HG02840 (cell line): Measurements from ENCODE around the gene MYO1F.
"Not testable (repeated sequence)": the region's sequence is repeated elsewhere in the genome, so short reads cannot be mapped to it uniquely, and the experiment has no call there.

Experiments
- ATAC-seq: cut with Tn5 transposase; IDR thresholded peaks from one replicate; pipeline ENCODE4 v1.9.1; 2021; ENCODE audit warnings: mild to moderate bottlenecking, moderate library complexity, moderate number of reproducible peaks; ENCODE audit not compliant: unreplicated experiment, low FRiP score

MYO1F gene

DNA sequence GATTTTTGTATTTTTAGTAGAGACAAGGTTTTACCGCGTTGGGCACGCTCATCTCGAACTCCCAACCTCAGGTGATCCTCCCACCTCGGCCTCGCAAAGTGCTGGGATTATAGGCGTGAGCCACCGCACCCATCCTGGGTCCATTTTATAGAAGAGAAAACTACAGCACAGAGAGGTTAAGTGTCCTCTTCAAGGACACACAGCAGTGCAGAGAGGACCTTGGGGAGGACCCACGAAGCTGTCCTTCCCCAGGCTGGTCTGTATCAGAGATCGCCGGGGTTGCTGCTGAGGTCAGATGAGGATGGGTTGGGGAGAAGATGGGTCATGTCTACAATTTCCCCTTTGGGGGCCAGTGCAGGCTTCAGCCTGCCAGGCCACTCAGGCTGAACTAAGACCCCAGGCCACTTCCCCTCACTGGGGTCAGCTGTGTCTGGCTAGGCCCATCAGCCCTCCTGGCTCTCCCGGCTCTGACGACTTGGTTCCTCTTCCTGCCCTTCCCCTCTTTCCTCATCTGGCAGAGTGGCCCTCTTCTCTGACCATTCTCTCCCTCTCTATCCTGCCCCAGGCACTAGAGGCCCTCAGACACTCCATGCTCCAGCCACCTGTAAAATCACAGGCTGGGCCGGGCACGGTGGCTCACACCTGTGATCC is 9.6 kb downstream of the MYO1F start:
- ATAC-seq: no peak

- no peak for ATAC-seq
These were observed 10.4 kb downstream of the MYO1F start for GRCh38 chr19:8566855-8567254.

DNA sequence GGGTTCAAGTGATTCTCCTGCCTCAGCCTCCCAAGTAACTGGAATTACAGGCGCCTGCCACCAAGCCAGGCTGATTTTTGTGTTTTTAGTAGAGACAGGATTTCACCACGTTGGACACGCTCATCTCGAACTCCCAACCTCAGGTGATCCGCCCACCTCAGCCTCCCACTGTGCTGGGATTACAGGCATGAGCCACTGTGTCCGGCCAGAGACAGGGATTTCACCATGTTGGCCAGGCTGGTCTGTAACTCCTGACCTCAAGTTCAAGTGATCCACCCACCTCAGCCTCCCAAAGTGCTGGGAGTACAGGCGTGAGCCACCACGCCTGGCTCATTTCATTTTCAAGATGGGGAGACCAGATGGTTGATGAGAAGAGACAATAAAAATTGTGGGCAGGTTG is 12.4 kb downstream of the MYO1F start:
- ATAC-seq: not testable (repeated sequence)

DNA sequence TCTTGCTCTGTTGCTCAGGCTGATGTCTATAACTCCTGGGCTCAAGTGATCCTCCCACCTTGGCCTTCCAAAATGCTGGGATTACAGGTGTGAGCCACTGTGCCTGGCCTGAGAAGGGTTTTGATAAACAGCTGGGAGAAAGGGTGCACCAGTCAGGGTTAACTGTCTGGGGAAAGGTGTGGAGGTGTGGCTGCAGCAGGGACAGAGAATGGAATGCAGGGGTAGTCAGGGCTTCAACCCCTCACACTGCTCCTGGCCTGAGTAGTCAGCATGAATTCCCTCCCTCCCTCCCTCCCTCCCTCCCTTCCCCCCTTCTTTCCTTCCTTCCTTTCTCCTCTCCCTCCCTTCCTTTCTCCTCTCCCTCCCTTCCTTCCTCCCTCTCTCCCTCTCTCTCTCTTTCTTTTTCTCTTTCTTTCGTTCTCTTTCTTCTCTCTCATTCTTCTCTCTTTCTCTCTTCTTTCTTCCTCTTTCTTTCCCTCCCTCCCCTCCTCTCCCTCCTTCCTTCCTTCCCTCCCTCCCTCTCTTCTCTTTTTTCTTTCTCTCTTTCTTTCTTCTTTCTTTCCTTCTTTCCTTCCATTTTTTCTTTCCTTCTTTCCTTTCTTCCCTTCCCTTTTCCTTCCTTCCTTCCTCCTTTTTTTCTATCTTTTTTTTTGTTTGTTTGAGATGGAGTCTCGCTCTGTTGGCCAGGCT is 16.0 kb downstream of the MYO1F start:
- ATAC-seq: no peak

- no peak for ATAC-seq
These were observed 18.9 kb downstream of the MYO1F start for GRCh38 chr19:8558325-8558724.

DNA sequence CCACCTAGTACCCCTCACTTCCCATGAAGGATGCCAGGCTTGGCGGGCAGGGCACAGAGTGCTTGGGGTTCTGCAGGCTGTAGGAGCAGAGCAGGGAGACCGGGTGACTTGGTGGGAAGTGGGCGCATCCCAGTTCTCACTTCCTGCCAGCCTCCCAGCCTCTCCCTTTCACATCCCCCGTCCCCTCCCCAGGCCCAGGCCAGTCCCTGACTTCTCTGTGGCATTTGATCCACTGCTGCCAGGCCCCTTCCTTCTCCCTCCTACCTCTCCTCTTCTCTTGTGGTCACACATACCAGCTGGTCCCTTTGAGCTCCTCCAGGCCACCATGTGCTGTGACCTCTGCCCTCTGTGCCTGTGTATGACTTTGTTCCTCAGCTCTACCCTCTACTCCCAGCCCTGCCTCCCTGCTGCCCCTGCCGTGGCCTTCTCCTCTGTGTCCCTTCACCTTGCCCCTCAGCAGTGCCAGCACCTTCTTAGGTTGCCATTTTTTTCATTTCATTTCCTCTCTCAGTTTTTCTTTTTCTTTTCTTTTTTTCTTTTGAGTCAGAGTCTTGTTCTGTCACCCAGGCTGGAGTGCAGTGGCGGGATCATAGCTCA is 19.5 kb downstream of the MYO1F start:
- ATAC-seq: no peak

DNA sequence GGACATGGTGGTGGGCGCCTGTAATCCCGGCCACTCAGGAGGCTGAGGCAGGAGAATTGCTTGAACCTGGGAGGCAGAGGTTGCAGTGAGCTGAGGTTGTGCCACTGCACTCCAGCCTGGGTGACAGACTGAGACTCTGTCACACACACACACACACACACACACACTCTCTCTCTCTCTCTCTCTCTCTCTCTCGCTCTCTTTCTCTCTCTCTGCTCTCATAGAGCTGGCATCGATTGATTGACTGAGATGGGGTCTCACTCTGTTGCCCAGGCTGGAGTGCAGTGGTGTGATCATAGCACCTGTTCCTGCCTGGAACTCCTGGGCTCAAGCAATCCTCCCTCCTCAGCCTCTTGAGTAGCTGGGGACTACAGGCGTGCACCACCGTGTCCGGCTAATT is 23.5 kb downstream of the MYO1F start:
- not testable (repeated sequence) for ATAC-seq

DNA sequence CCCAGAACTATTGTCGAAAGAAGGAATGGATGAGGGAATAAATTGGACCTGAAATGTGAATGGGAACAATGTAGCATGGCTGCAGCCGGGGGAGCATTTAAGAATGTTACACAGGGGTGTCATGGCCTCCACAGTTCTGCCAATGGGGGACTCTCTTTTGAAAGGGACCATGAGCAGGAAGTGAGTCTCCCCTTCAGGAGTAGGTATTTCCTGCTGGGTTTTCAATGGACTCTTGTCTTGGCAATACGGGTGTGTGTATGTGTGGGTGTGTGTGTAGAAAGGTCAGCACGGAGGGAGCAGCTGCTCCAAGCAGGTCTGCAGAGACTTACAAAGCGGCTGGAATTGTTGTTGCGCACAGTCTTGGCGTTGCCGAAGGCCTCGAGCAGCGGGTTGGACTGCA is 24.4 kb downstream of the MYO1F start:
- no peak for ATAC-seq

- ATAC-seq: no peak
These were observed 27.2 kb downstream of the MYO1F start for GRCh38 chr19:8550070-8550469.

DNA sequence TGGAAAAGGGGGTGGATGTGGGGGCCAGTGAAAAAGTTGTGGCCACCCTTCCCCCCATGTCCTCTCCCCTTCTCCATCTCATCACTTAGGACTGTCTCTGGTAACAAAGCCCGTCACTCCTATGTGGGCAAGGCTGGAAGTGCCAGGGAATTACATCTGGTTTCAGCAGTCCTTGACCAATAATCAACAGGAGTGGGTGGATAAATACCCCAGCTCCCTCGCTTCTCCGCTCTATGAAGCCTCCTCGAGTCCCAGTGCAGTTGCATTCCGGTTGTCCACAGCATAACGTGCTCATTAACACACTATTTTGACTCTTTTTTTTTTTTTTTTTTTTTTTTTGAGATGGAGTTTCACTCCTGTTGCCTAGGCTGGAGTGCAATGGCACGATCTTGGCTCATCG is 31.5 kb downstream of the MYO1F start:
- ATAC-seq: no peak

DNA sequence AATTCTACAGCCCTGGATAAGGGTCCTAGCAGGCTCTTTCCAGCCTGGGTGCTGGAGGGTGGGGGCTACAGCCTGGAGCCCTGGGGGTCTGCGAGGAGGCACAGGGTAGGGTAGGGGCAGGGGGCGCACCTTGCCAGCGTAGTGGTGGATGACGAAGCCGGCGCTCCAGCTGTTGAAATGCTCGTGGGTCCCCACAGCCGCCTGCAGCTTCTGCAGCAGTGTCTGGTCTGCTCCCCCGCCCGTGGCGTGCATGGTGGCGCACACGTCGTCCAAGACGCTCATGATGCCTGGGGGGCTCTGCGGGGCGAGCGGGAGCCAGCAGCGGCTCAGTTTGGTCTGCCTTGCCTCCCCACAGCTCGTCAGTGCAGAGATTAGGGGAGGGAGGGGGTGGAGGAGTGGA is 33.1 kb downstream of the MYO1F start:
- ATAC-seq: no peak

DNA sequence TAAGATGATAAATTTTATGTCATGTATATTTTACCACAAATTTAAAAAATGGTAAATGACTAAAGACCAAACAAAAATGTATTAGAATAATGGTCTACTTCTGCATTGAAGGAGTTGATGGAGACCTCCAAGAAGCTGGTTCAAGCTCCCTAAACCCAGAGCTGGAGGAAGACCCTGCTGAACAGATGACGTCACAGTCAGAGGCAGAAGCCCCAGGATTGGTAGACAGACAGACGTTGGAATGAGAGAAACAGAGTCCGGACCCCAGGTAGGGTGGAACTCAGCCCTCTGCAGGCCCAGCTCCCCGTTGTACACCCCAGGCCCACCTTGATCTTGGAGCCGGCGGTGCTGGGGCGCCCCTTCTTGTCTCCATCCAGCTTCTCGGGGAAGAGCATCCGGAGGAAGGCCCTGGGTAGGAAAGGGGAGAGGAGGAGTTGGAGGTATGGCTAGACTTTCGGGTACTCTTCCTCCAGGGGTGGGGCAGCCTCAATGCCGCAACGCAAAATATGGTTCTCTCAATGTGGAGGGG is 37.6 kb downstream of the MYO1F start:
- no peak for ATAC-seq

DNA sequence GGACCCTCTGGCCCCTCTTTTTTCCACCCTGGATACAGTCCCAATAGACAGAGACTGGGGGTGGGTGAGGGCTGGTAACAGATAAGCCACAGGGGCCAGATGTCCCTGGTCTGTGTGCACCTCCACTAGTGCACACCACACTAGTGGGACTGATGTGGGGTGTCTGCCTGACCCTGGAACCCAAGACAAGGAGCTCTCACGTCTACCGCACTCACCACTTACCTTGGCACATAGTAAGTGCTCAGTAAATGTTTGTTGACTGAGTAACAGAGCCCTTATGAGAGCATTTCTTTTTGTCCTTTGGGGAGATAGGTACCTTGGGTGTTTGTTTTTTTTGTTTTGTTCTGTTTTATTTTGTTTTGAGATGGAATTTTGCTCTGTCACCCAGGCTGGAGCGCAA is 40.1 kb downstream of the MYO1F start:
- ATAC-seq: no peak

GRCh38 chr19:8536282-8536681 is 41.0 kb downstream of the MYO1F start:
- ATAC-seq: no peak

DNA sequence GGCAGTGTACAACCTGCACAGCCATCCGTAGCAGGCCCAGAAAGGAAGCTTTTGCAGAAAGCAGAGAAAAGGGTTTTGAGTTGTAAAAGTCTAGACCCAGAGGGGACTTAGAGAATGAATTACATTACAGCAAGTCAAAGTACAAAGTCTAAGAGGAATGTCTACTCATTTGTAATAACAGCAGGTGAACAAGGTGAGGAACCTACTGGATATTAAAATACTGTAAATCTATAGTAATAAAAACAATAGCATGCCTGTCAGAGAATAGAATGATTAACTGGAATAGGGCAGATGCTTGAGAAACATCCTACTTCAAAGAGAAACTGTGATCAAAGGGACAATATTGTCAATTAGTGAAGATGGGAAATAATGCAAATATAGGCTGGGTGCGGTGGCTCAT is 45.0 kb downstream of the MYO1F start:
- no peak for ATAC-seq

DNA sequence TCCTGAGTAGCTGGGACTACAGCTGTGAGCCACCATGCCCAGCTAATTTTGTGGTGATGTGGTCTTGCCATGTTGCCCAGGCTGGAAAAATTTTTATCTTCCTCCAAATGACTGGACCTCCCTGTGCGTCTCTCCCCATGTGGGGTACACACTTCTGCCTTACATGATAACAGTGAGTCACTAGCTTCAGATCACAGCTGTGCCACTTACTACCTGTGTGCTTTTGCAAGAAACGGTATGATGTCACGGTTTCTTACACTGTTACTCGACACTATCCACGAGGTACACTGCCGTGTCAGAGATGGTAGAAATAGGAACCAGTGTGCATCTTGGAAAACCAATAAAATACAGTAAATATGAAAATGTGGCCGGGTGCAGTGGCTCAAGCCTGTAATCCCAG is 45.8 kb downstream of the MYO1F start:
- no peak for ATAC-seq

- no peak for ATAC-seq
These were observed 47.1 kb downstream of the MYO1F start for GRCh38 chr19:8530061-8530679.

DNA sequence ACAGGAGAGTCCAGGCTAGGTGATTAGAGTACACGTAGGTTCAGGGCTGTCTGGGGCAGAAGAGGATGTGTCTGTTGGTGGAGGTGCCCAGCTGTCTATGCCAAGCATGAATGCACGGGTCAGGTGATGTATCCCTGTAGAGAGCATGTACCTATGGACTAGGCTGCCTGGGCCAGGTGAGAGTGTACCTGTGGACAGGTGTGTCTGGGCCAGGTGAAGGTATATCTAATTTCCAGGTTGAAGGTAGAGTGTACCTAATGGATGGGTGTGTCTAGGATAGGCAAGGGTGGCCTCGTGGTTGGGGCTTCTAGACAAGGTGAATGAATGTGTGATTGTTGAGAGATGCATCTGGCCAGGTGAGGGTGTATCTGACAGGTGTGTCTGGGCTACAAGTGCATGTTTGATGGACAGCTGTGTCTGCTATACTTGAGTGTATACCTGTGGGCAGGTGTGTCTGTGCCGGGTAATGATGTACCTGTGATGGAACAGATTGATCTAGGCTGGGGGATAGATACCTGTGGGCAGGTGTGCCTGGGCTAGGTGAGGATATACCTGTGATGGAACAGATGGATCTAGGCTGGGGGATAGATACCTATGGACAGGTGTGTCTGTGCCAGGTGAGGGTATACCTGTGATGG is 47.8 kb downstream of the MYO1F start:
- ATAC-seq: no peak

- no peak for ATAC-seq
These were observed 48.7 kb downstream of the MYO1F start for GRCh38 chr19:8528500-8528899.

DNA sequence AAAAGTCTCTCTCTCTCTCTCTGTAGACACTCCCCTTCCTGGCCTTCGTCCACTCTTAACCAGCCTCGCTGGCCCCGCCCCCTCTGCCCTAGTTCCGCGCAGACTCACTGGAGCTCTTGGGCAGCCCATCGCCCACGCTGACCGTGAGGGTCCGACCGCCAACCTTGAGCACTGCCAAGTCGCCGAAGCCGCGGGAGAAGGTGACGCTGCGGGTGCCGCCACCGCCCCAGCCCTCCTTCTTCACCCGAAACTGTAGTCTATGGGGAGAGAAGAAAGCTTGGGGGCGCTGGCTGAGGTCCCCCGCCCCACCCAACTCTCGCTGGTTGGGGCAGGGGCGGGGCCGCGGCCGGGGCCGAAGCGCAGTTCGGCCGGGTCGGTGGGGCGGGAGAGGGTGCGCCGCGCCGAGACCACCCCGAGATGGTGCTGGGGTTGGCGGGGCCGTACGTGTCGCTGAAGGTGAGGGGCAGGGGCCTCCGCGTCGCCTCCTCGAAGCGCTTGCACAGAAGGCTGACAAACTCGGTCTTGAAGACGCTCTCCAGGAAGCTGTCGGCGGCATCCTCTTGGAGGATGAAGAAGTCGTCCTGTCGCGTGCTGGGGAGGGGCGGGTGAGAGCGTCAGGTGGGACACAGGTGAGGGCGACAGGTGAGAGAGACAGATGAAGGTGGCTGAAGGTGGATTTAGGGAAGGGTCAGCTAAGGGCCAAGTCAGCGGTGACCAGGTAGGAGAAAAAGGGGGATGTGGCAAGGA is 50.7 kb downstream of the MYO1F start:
- no peak for ATAC-seq
